GM12875 (cell line): ENCODE results near the gene EPHA5.

ENCODE experiments used
- H3K4me3 ChIP-seq: one replicate; pipeline ENCODE4 v1.5.1; 2011; ENCODE audit warnings: low read depth, low read length, control low read depth
- CTCF ChIP-seq: IDR thresholded peaks from 2 replicates; pipeline ENCODE4 v1.5.1; 2011; ENCODE audit warnings: low read depth, mild to moderate bottlenecking, control low read depth, inconsistent platforms, low read length, moderate library complexity, borderline replicate concordance; ENCODE audit not compliant: insufficient read depth

The EPHA5 gene

GRCh38 chr4:65669111-65670019 lies 924 bp downstream of the EPHA5 start:
- H3K4me3 ChIP-seq: no peak overlapping the region
- no peak for TF ChIP-seq CTCF

- no peak for TF ChIP-seq CTCF
- H3K4me3 ChIP-seq: no peak overlapping the region
Observed at GRCh38 chr4:65668201-65669089, 1.8 kb downstream of the EPHA5 start.

GRCh38 chr4:65667506-65668041 lies 2.7 kb downstream of the EPHA5 start:
- no peak overlapping the region for H3K4me3 ChIP-seq
- no peak for TF ChIP-seq CTCF

- no peak for TF ChIP-seq CTCF
Observed at GRCh38 chr4:65665771-65666523, 4.3 kb downstream of the EPHA5 start.

GRCh38 chr4:65661471-65661870 lies 8.8 kb downstream of the EPHA5 start:
- TF ChIP-seq CTCF: no peak
- H3K4me3 ChIP-seq: no peak overlapping the region

More at GRCh38 chr4:65665771-65666523, 4.3 kb downstream of the EPHA5 start:
- H3K4me3 ChIP-seq: no peak overlapping the region

- no peak for TF ChIP-seq CTCF
- no peak overlapping the region for H3K4me3 ChIP-seq
Observed at GRCh38 chr4:65658117-65658516, 12.2 kb downstream of the EPHA5 start.
